ENCODE results near the gene TMEM87B. TPM values are rescaled to one million over a fixed set of nuclear protein-coding genes. Genes with fewer than 3 reads are reported as not detected.
"Not testable (repeated sequence)": the region's sequence is repeated elsewhere in the genome, so short reads cannot be mapped to it uniquely, and the experiment has no call there.

The TMEM87B gene
- polyA plus RNA-seq, 1 donor, result 37.5 TPM

GRCh38 chr2:112139661-112140204, 84.7 kb downstream of the TMEM87B start:
- not testable (repeated sequence) for H3K36me3 ChIP-seq (ENCODE audit: control insufficient read depth, insufficient read depth, low read length); H3K4me3 ChIP-seq (ENCODE audit: low read length); H3K27ac ChIP-seq (ENCODE audit: low read length); DNase-seq; H3K4me1 ChIP-seq (ENCODE audit: control insufficient read depth, insufficient read depth, low read length); H3K9me3 ChIP-seq (ENCODE audit: control insufficient read depth, low read depth, low read length)
- no CpG with 5 or more reads among the region's 38 CpGs for WGBS (ENCODE audit: insufficient coverage, low lambda C conversion rate)
- peaks cover 40% of the 10 kb centered on the region for H3K27me3 ChIP-seq (ENCODE audit: control insufficient read depth, insufficient read depth, low read length)

GRCh38 chr2:112140205-112140802, 85.2 kb downstream of the TMEM87B start:
- no peak for DNase-seq
- no CpG with 5 or more reads among the region's 30 CpGs for WGBS (ENCODE audit: insufficient coverage, low lambda C conversion rate)
- no peaks in the 10 kb centered on the region for H3K9me3 ChIP-seq (ENCODE audit: control insufficient read depth, low read depth, low read length)
- peaks cover 40% of the 10 kb centered on the region for H3K27me3 ChIP-seq (ENCODE audit: control insufficient read depth, insufficient read depth, low read length)
- H3K36me3 ChIP-seq (ENCODE audit: control insufficient read depth, insufficient read depth, low read length), result no peaks in the 10 kb centered on the region
- peak overlapping the region; percentile 2 for H3K4me3 ChIP-seq (ENCODE audit: low read length)
- no peak overlapping the region for H3K27ac ChIP-seq (ENCODE audit: low read length)
- H3K4me1 ChIP-seq (ENCODE audit: control insufficient read depth, insufficient read depth, low read length), result peaks cover 5% of the 10 kb centered on the region

GRCh38 chr2:112140899-112141625, 86.0 kb downstream of the TMEM87B start:
- H3K4me1 ChIP-seq (ENCODE audit: control insufficient read depth, insufficient read depth, low read length), result peaks cover 5% of the 10 kb centered on the region
- H3K4me3 ChIP-seq (ENCODE audit: low read length), result no peak overlapping the region
- no peak for DNase-seq
- H3K27me3 ChIP-seq (ENCODE audit: control insufficient read depth, insufficient read depth, low read length), result peaks cover 40% of the 10 kb centered on the region
- H3K9me3 ChIP-seq (ENCODE audit: control insufficient read depth, low read depth, low read length), result no peaks in the 10 kb centered on the region
- H3K36me3 ChIP-seq (ENCODE audit: control insufficient read depth, insufficient read depth, low read length), result no peaks in the 10 kb centered on the region
- WGBS (ENCODE audit: insufficient coverage, low lambda C conversion rate), result 77% methylated on average over 3 of the region's 20 CpGs
- H3K27ac ChIP-seq (ENCODE audit: low read length), result no peak overlapping the region

GRCh38 chr2:112141626-112142007, 86.5 kb downstream of the TMEM87B start:
- peak; percentile 25 to 57 for DNase-seq
- Histone ChIP-seq H3K9me3 (ENCODE audit: control insufficient read depth, low read depth, low read length) (no peaks in the 10 kb centered on the region), H3K36me3 (ENCODE audit: control insufficient read depth, insufficient read depth, low read length) (no peaks in the 10 kb centered on the region), H3K27me3 (ENCODE audit: control insufficient read depth, insufficient read depth, low read length) (peaks cover 40% of the 10 kb centered on the region), H3K27ac (ENCODE audit: low read length) (no peak overlapping the region), H3K4me1 (ENCODE audit: control insufficient read depth, insufficient read depth, low read length) (peaks cover 5% of the 10 kb centered on the region), H3K4me3 (ENCODE audit: low read length) (no peak overlapping the region)
- WGBS (ENCODE audit: insufficient coverage, low lambda C conversion rate), result no CpG with 5 or more reads among the region's 7 CpGs

GRCh38 chr2:112142525-112143078, 87.5 kb downstream of the TMEM87B start:
- H3K4me3 ChIP-seq (ENCODE audit: low read length), result no peak overlapping the region
- H3K27ac ChIP-seq (ENCODE audit: low read length), result no peak overlapping the region
- no peaks in the 10 kb centered on the region for H3K36me3 ChIP-seq (ENCODE audit: control insufficient read depth, insufficient read depth, low read length)
- no peaks in the 10 kb centered on the region for H3K9me3 ChIP-seq (ENCODE audit: control insufficient read depth, low read depth, low read length)
- no CpG with 5 or more reads among the region's 8 CpGs for WGBS (ENCODE audit: insufficient coverage, low lambda C conversion rate)
- peaks cover 33% of the 10 kb centered on the region for H3K27me3 ChIP-seq (ENCODE audit: control insufficient read depth, insufficient read depth, low read length)
- no peak for DNase-seq
- peaks cover 4% of the 10 kb centered on the region for H3K4me1 ChIP-seq (ENCODE audit: control insufficient read depth, insufficient read depth, low read length)

GRCh38 chr2:112143150-112143549, 88.1 kb downstream of the TMEM87B start:
- H3K4me1 ChIP-seq (ENCODE audit: control insufficient read depth, insufficient read depth, low read length), result no peaks in the 10 kb centered on the region
- no peak overlapping the region for H3K4me3 ChIP-seq (ENCODE audit: low read length)
- no peaks in the 10 kb centered on the region for H3K9me3 ChIP-seq (ENCODE audit: control insufficient read depth, low read depth, low read length)
- no CpG with 5 or more reads among the region's 5 CpGs for whole genome bisulfite sequencing (ENCODE audit: insufficient coverage, low lambda C conversion rate)
- H3K36me3 ChIP-seq (ENCODE audit: control insufficient read depth, insufficient read depth, low read length), result no peaks in the 10 kb centered on the region
- DNase-seq, result no peak
- H3K27ac ChIP-seq (ENCODE audit: low read length), result no peak overlapping the region
- peaks cover 28% of the 10 kb centered on the region for H3K27me3 ChIP-seq (ENCODE audit: control insufficient read depth, insufficient read depth, low read length)

- Histone ChIP-seq H3K36me3 (ENCODE audit: control insufficient read depth, insufficient read depth, low read length) (no peaks in the 10 kb centered on the region), H3K9me3 (ENCODE audit: control insufficient read depth, low read depth, low read length) (no peaks in the 10 kb centered on the region), H3K4me1 (ENCODE audit: control insufficient read depth, insufficient read depth, low read length) (no peaks in the 10 kb centered on the region), H3K4me3 (ENCODE audit: low read length) (no peak overlapping the region), H3K27ac (ENCODE audit: low read length) (no peak overlapping the region), H3K27me3 (ENCODE audit: control insufficient read depth, insufficient read depth, low read length) (peaks cover 24% of the 10 kb centered on the region)
- no peak for DNase-seq
- WGBS (ENCODE audit: insufficient coverage, low lambda C conversion rate), result 86% methylated on average over 5 of the region's 6 CpGs
Measured at GRCh38 chr2:112144966-112145365, 89.9 kb downstream of the TMEM87B start.

- H3K4me1 ChIP-seq (ENCODE audit: control insufficient read depth, insufficient read depth, low read length), result no peaks in the 10 kb centered on the region
- DNase-seq, result no peak
- no peak overlapping the region for H3K4me3 ChIP-seq (ENCODE audit: low read length)
- peaks cover 5% of the 10 kb centered on the region for H3K27me3 ChIP-seq (ENCODE audit: control insufficient read depth, insufficient read depth, low read length)
- no peaks in the 10 kb centered on the region for H3K9me3 ChIP-seq (ENCODE audit: control insufficient read depth, low read depth, low read length)
- H3K36me3 ChIP-seq (ENCODE audit: control insufficient read depth, insufficient read depth, low read length), result no peaks in the 10 kb centered on the region
- no peak overlapping the region for H3K27ac ChIP-seq (ENCODE audit: low read length)
- no CpG with 5 or more reads among the region's 17 CpGs for WGBS (ENCODE audit: insufficient coverage, low lambda C conversion rate)
Measured at GRCh38 chr2:112147382-112148168, 92.5 kb downstream of the TMEM87B start.

- no peaks in the 10 kb centered on the region for H3K9me3 ChIP-seq (ENCODE audit: control insufficient read depth, low read depth, low read length)
- no CpG with 5 or more reads among the region's 2 CpGs for WGBS (ENCODE audit: insufficient coverage, low lambda C conversion rate)
- H3K4me1 ChIP-seq (ENCODE audit: control insufficient read depth, insufficient read depth, low read length), result no peaks in the 10 kb centered on the region
- H3K4me3 ChIP-seq (ENCODE audit: low read length), result no peak overlapping the region
- H3K27me3 ChIP-seq (ENCODE audit: control insufficient read depth, insufficient read depth, low read length), result no peaks in the 10 kb centered on the region
- no peak overlapping the region for H3K27ac ChIP-seq (ENCODE audit: low read length)
- no peaks in the 10 kb centered on the region for H3K36me3 ChIP-seq (ENCODE audit: control insufficient read depth, insufficient read depth, low read length)
- DNase-seq, result no peak
Measured at GRCh38 chr2:112148477-112148876, 93.4 kb downstream of the TMEM87B start.

- no peaks in the 10 kb centered on the region for H3K4me1 ChIP-seq (ENCODE audit: control insufficient read depth, insufficient read depth, low read length)
- WGBS (ENCODE audit: insufficient coverage, low lambda C conversion rate), result no CpG with 5 or more reads among the region's 5 CpGs
- H3K27ac ChIP-seq (ENCODE audit: low read length), result no peak overlapping the region
- no peaks in the 10 kb centered on the region for H3K36me3 ChIP-seq (ENCODE audit: control insufficient read depth, insufficient read depth, low read length)
- H3K9me3 ChIP-seq (ENCODE audit: control insufficient read depth, low read depth, low read length), result no peaks in the 10 kb centered on the region
- no peak overlapping the region for H3K4me3 ChIP-seq (ENCODE audit: low read length)
- DNase-seq, result no peak
- H3K27me3 ChIP-seq (ENCODE audit: control insufficient read depth, insufficient read depth, low read length), result no peaks in the 10 kb centered on the region
Measured at GRCh38 chr2:112149194-112149593, 94.1 kb downstream of the TMEM87B start.
